Stimulated activated CD8-positive, alpha-beta memory T cell treated with anti-CD3 and anti-CD28 coated beads, Interleukin-12 subunit alpha, Interleukin-12 subunit beta, amount 100 ng/mL, for 4 hours (primary cell): ENCODE results near the gene XIRP2.
"Not testable (repeated sequence)": the region's sequence is repeated elsewhere in the genome, so short reads cannot be mapped to it uniquely, and the experiment has no call there.

Experiments used
- DNase-seq: peaks from one replicate; pipeline ENCODE4 v3.0.0-alpha.2; 2020; ENCODE audit warnings: low read depth

Gene XIRP2

DNA sequence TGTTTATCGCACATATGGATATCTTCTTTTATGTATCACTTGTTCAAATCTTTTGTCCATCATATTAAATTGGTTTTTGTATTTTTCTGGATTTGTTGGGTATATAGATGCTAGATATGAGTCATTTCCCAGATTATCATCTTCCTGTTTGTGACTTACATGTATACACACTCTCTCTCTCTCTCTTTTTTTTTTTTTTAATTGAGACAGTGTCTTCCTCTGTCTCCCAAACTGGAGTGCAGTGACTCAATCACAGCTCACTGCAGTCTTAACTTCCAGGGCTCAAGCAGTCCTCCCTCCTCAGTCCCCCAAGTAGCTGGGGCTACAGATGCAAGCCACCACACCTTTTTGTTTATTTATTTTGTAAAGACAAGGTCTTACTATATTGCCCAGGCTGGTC is 43.8 kb downstream of the XIRP2 start:
- DNase-seq = no peak

DNA sequence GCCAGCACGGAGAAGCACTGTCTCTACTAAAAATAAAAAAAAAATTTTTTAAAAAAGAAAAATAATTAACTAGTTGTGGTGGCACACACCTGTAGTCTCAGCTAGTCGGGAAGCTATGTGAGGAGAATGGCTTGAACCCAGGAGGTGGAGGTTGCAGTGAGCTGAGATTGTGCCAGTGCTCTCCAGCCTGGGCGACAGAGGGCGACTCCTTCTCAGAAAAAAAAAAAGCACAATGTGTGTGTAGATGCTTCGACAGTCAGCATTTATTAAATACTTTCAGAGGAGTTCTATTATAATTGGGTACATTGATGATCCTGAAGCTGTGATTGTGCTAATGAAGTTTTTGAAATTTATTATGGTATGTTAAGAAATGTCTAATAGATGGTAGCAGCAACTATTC is 46.5 kb downstream of the XIRP2 start:
- no peak for DNase-seq

GRCh38 chr2:166942377-166942776 is 54.1 kb downstream of the XIRP2 start:
- DNase-seq = no peak

GRCh38 chr2:166944909-166945308 is 56.6 kb downstream of the XIRP2 start:
- no peak for DNase-seq

- no peak for DNase-seq
These were observed 69.4 kb downstream of the XIRP2 start for GRCh38 chr2:166957686-166958085.

GRCh38 chr2:166958986-166959481 is 70.8 kb downstream of the XIRP2 start:
- no peak for DNase-seq

GRCh38 chr2:166959556-166959955 is 71.3 kb downstream of the XIRP2 start:
- DNase-seq = no peak

- DNase-seq = no peak
These were observed 72.5 kb downstream of the XIRP2 start for GRCh38 chr2:166960702-166961270.

GRCh38 chr2:166961933-166962332 is 73.7 kb downstream of the XIRP2 start:
- no peak for DNase-seq

DNA sequence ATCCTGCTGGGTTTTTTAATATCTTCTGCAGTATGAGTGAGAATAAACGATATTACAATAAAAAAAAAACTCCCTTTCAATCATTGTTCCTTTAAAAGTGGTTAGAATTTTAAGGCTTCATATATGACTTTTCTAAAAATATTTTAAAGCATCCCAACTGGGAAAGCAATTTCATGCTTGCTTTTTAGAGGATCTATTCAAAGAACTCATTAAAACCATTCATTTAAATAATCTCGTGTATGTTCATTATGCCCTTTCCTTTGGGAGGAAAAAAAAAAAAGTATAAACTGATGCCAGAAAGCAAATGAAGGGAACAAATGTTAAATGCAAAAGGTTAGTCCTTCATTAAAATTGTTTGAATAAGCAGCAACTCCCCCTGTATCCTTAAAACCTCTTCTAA is 81.2 kb downstream of the XIRP2 start:
- no peak for DNase-seq

- no peak for DNase-seq
These were observed 83.7 kb downstream of the XIRP2 start for GRCh38 chr2:166972002-166972401.

GRCh38 chr2:166972418-166972817 is 84.1 kb downstream of the XIRP2 start:
- DNase-seq = no peak

- DNase-seq = no peak
These were observed 95.9 kb downstream of the XIRP2 start for GRCh38 chr2:166984188-166984587.

DNA sequence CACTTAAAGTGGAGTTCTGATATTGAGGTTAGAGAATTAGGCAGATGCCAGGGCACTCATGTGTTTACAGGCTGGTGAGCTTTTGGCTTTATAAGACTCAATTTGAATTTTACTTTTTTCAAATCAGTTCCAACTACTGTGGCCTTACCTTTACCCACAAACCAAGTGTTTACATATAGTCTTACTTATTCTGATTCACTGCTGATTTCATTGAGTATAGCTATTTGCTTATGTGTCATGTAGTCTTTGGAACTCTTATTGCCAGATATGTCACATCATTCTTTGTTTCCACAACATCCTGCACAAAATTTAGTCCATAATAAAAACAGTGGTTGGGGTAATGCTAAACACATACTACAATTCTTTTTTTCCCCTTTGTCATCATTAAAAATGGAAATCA is 96.5 kb downstream of the XIRP2 start:
- DNase-seq = no peak

GRCh38 chr2:166994588-166995336 is 106.5 kb downstream of the XIRP2 start:
- no peak for DNase-seq

DNA sequence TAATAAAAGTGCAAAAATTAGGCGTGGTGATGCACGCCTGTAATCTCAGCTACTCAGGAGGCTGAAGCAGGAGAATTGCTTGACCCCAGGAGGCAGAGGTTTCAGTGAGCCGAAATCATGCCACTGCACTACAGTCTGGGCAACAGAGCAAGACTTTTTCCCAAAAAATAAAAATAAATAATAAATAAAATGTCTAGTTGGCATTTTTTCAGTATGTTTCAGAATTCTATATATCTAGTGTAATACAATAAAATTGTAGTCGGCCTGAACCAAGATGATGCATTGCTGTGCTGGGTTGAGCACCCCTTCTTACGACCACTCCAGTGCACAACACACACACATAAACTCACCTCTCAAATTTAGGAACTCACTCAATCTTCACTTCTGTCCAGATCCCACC is 108.2 kb downstream of the XIRP2 start:
- no peak for DNase-seq

GRCh38 chr2:167001165-167001564 is 112.9 kb downstream of the XIRP2 start:
- DNase-seq = no peak

DNA sequence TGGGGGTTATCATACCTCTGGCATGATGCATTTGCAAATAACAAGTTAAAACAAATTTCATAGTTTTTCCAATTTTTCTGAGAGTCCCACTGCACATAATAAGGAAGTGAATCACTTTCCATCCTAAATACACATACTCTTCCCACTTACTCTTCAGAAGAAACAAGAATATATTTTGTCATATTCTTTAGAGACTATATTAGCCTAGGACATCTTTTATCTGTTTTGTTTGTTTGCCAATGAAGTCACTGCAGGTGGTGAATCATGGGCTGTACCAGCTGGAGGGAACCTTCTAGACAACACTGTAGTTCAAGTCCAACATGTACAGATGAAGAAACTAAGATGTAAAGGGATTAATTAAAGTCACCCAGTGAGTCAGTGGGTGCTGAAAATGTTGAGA is 116.8 kb downstream of the XIRP2 start:
- DNase-seq = no peak

GRCh38 chr2:167013227-167013626 is 124.9 kb downstream of the XIRP2 start:
- no peak for DNase-seq

- no peak for DNase-seq
These were observed 127.5 kb downstream of the XIRP2 start for GRCh38 chr2:167015806-167016205.

DNA sequence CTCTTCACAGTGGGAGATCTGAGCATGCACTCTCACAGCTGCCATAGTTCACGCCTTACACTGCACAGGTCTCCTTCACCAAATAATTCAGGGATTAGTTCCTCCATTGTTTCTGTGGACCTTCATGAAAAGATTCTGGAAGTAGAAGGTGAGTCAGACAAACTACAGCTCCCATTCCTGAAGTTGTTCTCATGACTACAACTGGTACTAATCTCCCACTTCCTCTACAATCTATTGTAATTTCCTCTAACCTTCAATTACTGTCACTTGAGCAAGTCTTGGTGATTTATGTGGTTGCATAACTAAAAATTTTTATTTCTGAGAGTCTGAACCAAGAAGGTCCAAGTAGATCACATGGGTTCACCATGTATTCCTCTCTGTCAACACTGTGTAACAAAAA is 128.7 kb downstream of the XIRP2 start:
- no peak for DNase-seq

GRCh38 chr2:167018590-167018989 is 130.3 kb downstream of the XIRP2 start:
- no peak for DNase-seq

GRCh38 chr2:167028503-167028902 is 140.2 kb downstream of the XIRP2 start:
- DNase-seq = no peak

- DNase-seq = not testable (repeated sequence)
These were observed 146.7 kb downstream of the XIRP2 start for GRCh38 chr2:167034976-167035375.
